HL-60 (cell line): ENCODE data around the gene CNTNAP2.

Experiments used
- CTCF ChIP-seq: IDR thresholded peaks from one replicate; pipeline ENCODE4 v1.5.1; 2011; ENCODE audit warnings: low read length, control low read depth, inconsistent platforms; ENCODE audit not compliant: insufficient read depth
- GABPA ChIP-seq: IDR thresholded peaks from 2 replicates; pipeline ENCODE4 v1.6.1; 2012; ENCODE audit warnings: low read depth
- POLR2AphosphoS5 ChIP-seq: IDR thresholded peaks from 2 replicates; pipeline ENCODE4 v1.6.1; 2012; ENCODE audit warnings: low read depth
- REST ChIP-seq: IDR thresholded peaks from 2 replicates; pipeline ENCODE4 v1.6.1; 2012; ENCODE audit warnings: low read depth; ENCODE audit not compliant: insufficient replicate concordance
- SPI1 ChIP-seq: IDR thresholded peaks from 2 replicates; pipeline ENCODE4 v1.6.1; 2012; ENCODE audit warnings: low read depth, mild to moderate bottlenecking, borderline replicate concordance

GRCh38 chr7:148035950-148036349, 1919.3 kb downstream of the CNTNAP2 start:
- TF ChIP-seq POLR2AphosphoS5 (no peak), CTCF (no peak), GABPA (no peak), REST (no peak), SPI1 (no peak)
